Adrenal gland (tissue), 12 donors: Measurements from ENCODE around the gene COL15A1. TPM values are rescaled to one million over a fixed set of nuclear protein-coding genes. Genes with fewer than 3 reads are reported as not detected.

ENCODE experiments used
- DNase-seq, 7 donors: peaks; one replicate each; pipeline ENCODE4 v3.0.0-alpha.2; 2019 to 2020
- H3K27ac ChIP-seq, 5 donors: fragments of 200-600 bp; sonication (generic) in 4 of 5; 1 replicate in 3 of 5; 2 replicates in 2 of 5; pipeline versions ENCODE4 v1.5.1 to v1.8.0; 2016 to 2020; ENCODE audit warnings: mild to moderate bottlenecking in 1 of 5
- H3K27me3 ChIP-seq: fragments of 200-600 bp; 2 replicates; pipeline ENCODE4 v1.8.0; 2021
- H3K36me3 ChIP-seq, 2 donors: fragments of 200-600 bp; replicated peaks in 1 of 2; 1 replicate in 1 of 2; 2 replicates in 1 of 2; pipeline versions ENCODE4 v1.5.1 to v1.8.0; 2018 to 2022
- H3K4me1 ChIP-seq, 2 donors: fragments of 200-600 bp; replicated peaks in 1 of 2; 1 replicate in 1 of 2; 2 replicates in 1 of 2; pipeline versions ENCODE4 v1.5.1 to v1.8.0; 2018 to 2021
- H3K4me3 ChIP-seq, 4 donors: fragments of 200-600 bp; sonication (generic) in 3 of 4; one replicate each; pipeline ENCODE4 v1.5.1; 2016 to 2018
- H3K9me3 ChIP-seq, 3 donors: fragments of 200-600 bp; sonication (generic) in 1 of 3; replicated peaks in 1 of 3; 1 replicate in 2 of 3; 2 replicates in 1 of 3; pipeline versions ENCODE4 v1.5.1 to v1.8.0; 2016 to 2021
- CTCF ChIP-seq, 6 experiments: fragments of 450-650 bp in 4 of 6; fragments of 200-600 bp in 2 of 6; sonication (generic) in 1 of 6; IDR thresholded peaks; 1 replicate in 5 of 6; 2 replicates in 1 of 6; pipeline versions ENCODE4 v1.5.1 to v1.8.0; 2016 to 2021; ENCODE audit warnings: antibody characterized with exemption in 6 of 6, mild to moderate bottlenecking in 2 of 6, moderate library complexity in 1 of 6
- POLR2A ChIP-seq, 2 donors: fragments of 450-650 bp; IDR thresholded peaks; one replicate each; pipeline ENCODE4 v1.6.1; 2017; ENCODE audit warnings: antibody characterized with exemption in 2 of 2, mild to moderate bottlenecking in 2 of 2, moderate library complexity in 1 of 2
- WGBS, 4 donors: extraction: QIAGEN DNeasy Blood & Tissue Kit in 2 of 4; methylation state at CpG; one replicate each; pipeline versions ENCODE4 v1.1.5 to v1.1.7; 2013 to 2017; 5-methylcytosine and 5-hydroxymethylcytosine counted together
- intact Hi-C, 2 donors: fragments of 100-400 bp; cut with DNase I; formaldehyde crosslinking; loops; one replicate each; pipeline versions ENCODE4 v1.14.1 to v1.15.0; 2022 to 2023
- polyA plus RNA-seq, 3 donors: library from polyadenylated mRNA; stranded (reverse); fragments of 200-250 nt in 2 of 3; fragments of 350-450 nt in 1 of 3; fragmentation: Illumina TruSeq in 1 of 3; extraction: RNeasy Lipid Tissue Mini Kit (QIAGEN cat#74804) in 1 of 3; gene quantifications; one replicate each; pipeline ENCODE4 v1.2.3, GENCODE V29; 2013 to 2014
- total RNA-seq, 9 donors: library from RNA; depleted of rRNA in 4 of 9; stranded (reverse); fragments of >200 nt in 4 of 9; fragments of 120-200 nt in 1 of 9; fragmentation: NEBNext Ultra II Directional in 1 of 9; extraction: Animal tissue kit (Norgen Biotek cat#: 25700) in 1 of 9; gene quantifications; one replicate each; pipeline versions ENCODE4 v1.1.0 to v1.2.4, GENCODE V29; 2013 to 2023
- donor health status: healthy with polysubstance abuse.
- donor health status: Bipolar disorder and iron deficiency.
- donor health status: DM: yes; HTN: yes; CAD: no.
- donor health status: DM: no; HTN: no; CAD: no.
- donor health status: DM: no; HTN: no; CAD: no.
- donor health status: DM: yes; HTN: yes; CAD: no.

The COL15A1 gene
- total and polyA plus RNA-seq, 12 donors: 34.8 to 320 (median 101) TPM

GRCh38 chr9:98896632-98897031 is 47.1 kb upstream of the COL15A1 start:
- TF ChIP-seq CTCF (IDR thresholded peaks at IDR 0.05): no peak
- TF ChIP-seq POLR2A (IDR thresholded peaks at IDR 0.05): no peak
- 84 to 97% (median 91%) methylated on average over 2 of the region's 2 CpGs for WGBS, 4 donors
- H3K9me3 ChIP-seq: no peaks in the 10 kb centered on the region
- no peak overlapping the region for H3K27ac ChIP-seq
- H3K4me1 ChIP-seq: peaks cover 0 to 11% of the 10 kb centered on the region in 2 donors
- no peaks in the 10 kb centered on the region for H3K27me3 ChIP-seq
- DNase-seq: no peak
- no peak overlapping the region for H3K4me3 ChIP-seq
- H3K36me3 ChIP-seq: no peaks in the 10 kb centered on the region
- intact Hi-C loops: no loop called here

- intact Hi-C loops: no loop called here
- TF ChIP-seq CTCF (IDR thresholded peaks at IDR 0.05): no peak
- no peak for TF ChIP-seq POLR2A (IDR thresholded peaks at IDR 0.05)
- H3K9me3 ChIP-seq: no peaks in the 10 kb centered on the region
- H3K27ac ChIP-seq: no peak overlapping the region
- no peaks in the 10 kb centered on the region for H3K36me3 ChIP-seq
- no peak overlapping the region for H3K4me3 ChIP-seq
- DNase-seq: no peak
- no peaks in the 10 kb centered on the region for H3K27me3 ChIP-seq
- 35 to 46% (median 42%) methylated on average over 1 of the region's 1 CpG for WGBS, 4 donors
- peaks cover 0 to 11% of the 10 kb centered on the region in 2 donors for H3K4me1 ChIP-seq
These were observed 46.0 kb upstream of the COL15A1 start for GRCh38 chr9:98897745-98898144.

- H3K4me1 ChIP-seq: peaks cover 0 to 11% of the 10 kb centered on the region in 2 donors
- no peaks in the 10 kb centered on the region for H3K9me3 ChIP-seq
- no peak for TF ChIP-seq CTCF (IDR thresholded peaks at IDR 0.05)
- no peak for TF ChIP-seq POLR2A (IDR thresholded peaks at IDR 0.05)
- no peaks in the 10 kb centered on the region for H3K27me3 ChIP-seq
- no peak overlapping the region for H3K4me3 ChIP-seq
- peak in 3 of 7 donors; percentile 38 to 48 (median 42) for DNase-seq
- WGBS, 4 donors: 49 to 57% (median 53%) methylated on average over 4 of the region's 4 CpGs
- no peak overlapping the region for H3K27ac ChIP-seq
- intact Hi-C loops: no loop called here
- H3K36me3 ChIP-seq: no peaks in the 10 kb centered on the region
These were observed 44.2 kb upstream of the COL15A1 start for GRCh38 chr9:98899408-98900056.

- Histone ChIP-seq H3K9me3 (no peaks in the 10 kb centered on the region), H3K4me1 (peaks cover 0 to 11% of the 10 kb centered on the region in 2 donors), H3K27ac (no peak overlapping the region), H3K27me3 (no peaks in the 10 kb centered on the region), H3K4me3 (no peak overlapping the region), H3K36me3 (no peaks in the 10 kb centered on the region)
- TF ChIP-seq POLR2A (IDR thresholded peaks at IDR 0.05) (no peak), CTCF (IDR thresholded peaks at IDR 0.05) (no peak)
- 78 to 89% (median 80%) methylated on average over 5 of the region's 5 CpGs for WGBS, 4 donors
- intact Hi-C loops: no loop called here
- no peak for DNase-seq
These were observed 43.5 kb upstream of the COL15A1 start for GRCh38 chr9:98900244-98900643.
